Ascending aorta (tissue), 2 donors: ENCODE data around the gene EML4. TPM values are rescaled to one million over a fixed set of nuclear protein-coding genes. Genes with fewer than 3 reads are reported as not detected.

ENCODE experiments used
- DNase-seq, 2 donors: peaks; one replicate each; pipeline ENCODE4 v3.0.0-alpha.2; 2019; ENCODE audit warnings: low spot score in 2 of 2
- H3K27ac ChIP-seq, 2 donors: fragments of 200-600 bp; sonication (generic); one replicate each; pipeline ENCODE4 v1.5.1; 2016 to 2017; ENCODE audit warnings: mild to moderate bottlenecking in 1 of 2
- H3K27me3 ChIP-seq: fragments of 200-600 bp; sonication (generic); one replicate; pipeline ENCODE4 v1.5.1; 2017
- H3K36me3 ChIP-seq, 2 donors: fragments of 200-600 bp; sonication (generic); one replicate each; pipeline ENCODE4 v1.5.1; 2016
- H3K4me1 ChIP-seq, 2 donors: fragments of 200-600 bp; sonication (generic); one replicate each; pipeline ENCODE4 v1.5.1; 2016 to 2017; ENCODE audit warnings: mild to moderate bottlenecking in 1 of 2
- H3K4me3 ChIP-seq, 2 donors: fragments of 200-600 bp; sonication (generic); one replicate each; pipeline ENCODE4 v1.5.1; 2016 to 2017; ENCODE audit warnings: mild to moderate bottlenecking in 1 of 2
- H3K9me3 ChIP-seq, 2 donors: fragments of 200-600 bp; sonication (generic); one replicate each; pipeline ENCODE4 v1.5.1; 2016
- CTCF ChIP-seq, 3 experiments: fragments of 200-600 bp in 2 of 3; fragments of 450-650 bp in 1 of 3; sonication (generic) in 2 of 3; IDR thresholded peaks; one replicate each; pipeline ENCODE4 v1.5.1; 2016 to 2019; ENCODE audit warnings: antibody characterized with exemption in 3 of 3, mild to moderate bottlenecking in 1 of 3, moderate library complexity in 1 of 3
- intact Hi-C: fragments of 100-400 bp; cut with DNase I; formaldehyde crosslinking; loops from one replicate; pipeline ENCODE4 v1.15.1; 2023
- total RNA-seq: library from RNA; depleted of rRNA; stranded (reverse); fragments of >200 nt; gene quantifications from one replicate; pipeline ENCODE4 v1.1.0, GENCODE V29; 2016

EML4 gene
- total RNA-seq, 1 donor from 2014 or later, result 25.2 TPM

- no peak for DNase-seq
- TF ChIP-seq CTCF (IDR thresholded peaks at IDR 0.05), result no peak
- no peaks in the 10 kb centered on the region for H3K27me3 ChIP-seq
- H3K4me3 ChIP-seq, result no peak overlapping the region
- H3K9me3 ChIP-seq, result no peaks in the 10 kb centered on the region
- H3K4me1 ChIP-seq, result peaks cover 0 to 12% of the 10 kb centered on the region in 2 donors
- intact Hi-C loops, result no loop called here
- H3K27ac ChIP-seq, result no peak overlapping the region
- no peaks in the 10 kb centered on the region for H3K36me3 ChIP-seq
Observed at GRCh38 chr2:42192652-42193566, 23.8 kb downstream of the EML4 start.

- H3K9me3 ChIP-seq, result no peaks in the 10 kb centered on the region
- H3K4me1 ChIP-seq, result peaks cover 0 to 12% of the 10 kb centered on the region in 2 donors
- DNase-seq, result no peak
- intact Hi-C loops, result no loop called here
- H3K36me3 ChIP-seq, result no peaks in the 10 kb centered on the region
- H3K27ac ChIP-seq, result no peak overlapping the region
- no peak for TF ChIP-seq CTCF (IDR thresholded peaks at IDR 0.05)
- H3K27me3 ChIP-seq, result no peaks in the 10 kb centered on the region
- no peak overlapping the region for H3K4me3 ChIP-seq
Observed at GRCh38 chr2:42193722-42194187, 24.6 kb downstream of the EML4 start.

GRCh38 chr2:42194428-42194827 lies 25.3 kb downstream of the EML4 start:
- peaks cover 0 to 12% of the 10 kb centered on the region in 2 donors for H3K4me1 ChIP-seq
- intact Hi-C loops, result no loop called here
- no peaks in the 10 kb centered on the region for H3K36me3 ChIP-seq
- H3K9me3 ChIP-seq, result no peaks in the 10 kb centered on the region
- no peak for TF ChIP-seq CTCF (IDR thresholded peaks at IDR 0.05)
- no peak for DNase-seq
- H3K4me3 ChIP-seq, result no peak overlapping the region
- no peaks in the 10 kb centered on the region for H3K27me3 ChIP-seq
- H3K27ac ChIP-seq, result no peak overlapping the region

GRCh38 chr2:42195559-42195958 lies 26.4 kb downstream of the EML4 start:
- DNase-seq, result no peak
- H3K4me1 ChIP-seq, result peaks cover 0 to 12% of the 10 kb centered on the region in 2 donors
- H3K27ac ChIP-seq, result no peak overlapping the region
- H3K9me3 ChIP-seq, result no peaks in the 10 kb centered on the region
- no peaks in the 10 kb centered on the region for H3K27me3 ChIP-seq
- no peaks in the 10 kb centered on the region for H3K36me3 ChIP-seq
- intact Hi-C loops, result no loop called here
- H3K4me3 ChIP-seq, result no peak overlapping the region
- no peak for TF ChIP-seq CTCF (IDR thresholded peaks at IDR 0.05)

GRCh38 chr2:42196070-42196402 lies 26.9 kb downstream of the EML4 start:
- no peak overlapping the region for H3K27ac ChIP-seq
- no peak overlapping the region for H3K4me3 ChIP-seq
- intact Hi-C loops, result no loop called here
- H3K36me3 ChIP-seq, result no peaks in the 10 kb centered on the region
- peaks cover 0 to 15% of the 10 kb centered on the region in 2 donors for H3K4me1 ChIP-seq
- H3K27me3 ChIP-seq, result no peaks in the 10 kb centered on the region
- no peak for TF ChIP-seq CTCF (IDR thresholded peaks at IDR 0.05)
- no peak for DNase-seq
- no peaks in the 10 kb centered on the region for H3K9me3 ChIP-seq
